Small intestine (tissue), 7 donors: ENCODE results near the gene ZNF609. TPM values are rescaled to one million over a fixed set of nuclear protein-coding genes. Genes with fewer than 3 reads are reported as not detected.
A peak's percentile ranks its signal among the peaks of the same experiment; 100 is the strongest.

Experiments
- DNase-seq, 2 donors: peaks; one replicate each; pipeline versions ENCODE4 v3.0.0 to v3.0.0-alpha.2; 2013
- FAIRE-seq: peaks from 2 replicates; lab custom pipeline; 2012; peaks lifted over from hg19 to GRCh38; lab: Jason Lieb, UNC
- H3K27ac ChIP-seq, 3 donors: one replicate each; pipeline ENCODE4 v1.5.1; 2013; ENCODE audit warnings: low read length in 2 of 3, mild to moderate bottlenecking in 2 of 3, control low read depth in 1 of 3, inconsistent platforms in 1 of 3, low read depth in 1 of 3, moderate library complexity in 1 of 3
- H3K27me3 ChIP-seq, 3 donors: one replicate each; pipeline ENCODE4 v1.6.1; 2013; ENCODE audit warnings: low read length in 3 of 3, inconsistent platforms in 1 of 3; ENCODE audit not compliant: control insufficient read depth in 3 of 3, insufficient read depth in 3 of 3
- H3K36me3 ChIP-seq, 3 donors: one replicate each; pipeline ENCODE4 v1.6.1; 2013; ENCODE audit warnings: low read length in 3 of 3, inconsistent platforms in 1 of 3, low read depth in 1 of 3, mild to moderate bottlenecking in 1 of 3, moderate library complexity in 1 of 3; ENCODE audit not compliant: control insufficient read depth in 3 of 3, insufficient read depth in 2 of 3
- H3K4me1 ChIP-seq, 3 donors: one replicate each; pipeline ENCODE4 v1.6.1; 2013; ENCODE audit warnings: low read length in 2 of 3, inconsistent platforms in 1 of 3, low read depth in 1 of 3, mild to moderate bottlenecking in 1 of 3, moderate library complexity in 1 of 3; ENCODE audit not compliant: control insufficient read depth in 3 of 3, insufficient read depth in 2 of 3
- H3K4me3 ChIP-seq, 3 donors: one replicate each; pipeline ENCODE4 v1.5.1; 2013; ENCODE audit warnings: low read length in 3 of 3, control low read depth in 1 of 3, inconsistent platforms in 1 of 3, low read depth in 1 of 3, mild to moderate bottlenecking in 1 of 3, moderate library complexity in 1 of 3
- H3K9me3 ChIP-seq, 2 donors: one replicate each; pipeline ENCODE4 v1.6.1; 2013; ENCODE audit warnings: low read depth in 1 of 2, low read length in 1 of 2; ENCODE audit not compliant: control insufficient read depth in 2 of 2, insufficient read depth in 1 of 2
- WGBS, 3 donors: extraction: QIAGEN DNeasy Blood & Tissue Kit; methylation state at CpG; one replicate each; pipeline ENCODE4 v1.1.7; 2013; 5-methylcytosine and 5-hydroxymethylcytosine counted together
- polyA plus RNA-seq, 4 donors: library from polyadenylated mRNA; stranded (reverse) in 3 of 4; unstranded in 1 of 4; fragments of 200-250 nt in 3 of 4; fragments of 120-200 nt in 1 of 4; gene quantifications; one replicate each; pipeline versions ENCODE4 v1.2.1 to v1.2.3, GENCODE V29; 2013
- donor health status: healthy with polysubstance abuse.
- donor health status: control.
- donor health status: control.
- donor health status: Bipolar disorder and iron deficiency.
- donor health status: healthy.

ZNF609 gene
- polyA plus RNA-seq, 4 donors = 6.8 to 22.5 (median 8.4) TPM

DNA sequence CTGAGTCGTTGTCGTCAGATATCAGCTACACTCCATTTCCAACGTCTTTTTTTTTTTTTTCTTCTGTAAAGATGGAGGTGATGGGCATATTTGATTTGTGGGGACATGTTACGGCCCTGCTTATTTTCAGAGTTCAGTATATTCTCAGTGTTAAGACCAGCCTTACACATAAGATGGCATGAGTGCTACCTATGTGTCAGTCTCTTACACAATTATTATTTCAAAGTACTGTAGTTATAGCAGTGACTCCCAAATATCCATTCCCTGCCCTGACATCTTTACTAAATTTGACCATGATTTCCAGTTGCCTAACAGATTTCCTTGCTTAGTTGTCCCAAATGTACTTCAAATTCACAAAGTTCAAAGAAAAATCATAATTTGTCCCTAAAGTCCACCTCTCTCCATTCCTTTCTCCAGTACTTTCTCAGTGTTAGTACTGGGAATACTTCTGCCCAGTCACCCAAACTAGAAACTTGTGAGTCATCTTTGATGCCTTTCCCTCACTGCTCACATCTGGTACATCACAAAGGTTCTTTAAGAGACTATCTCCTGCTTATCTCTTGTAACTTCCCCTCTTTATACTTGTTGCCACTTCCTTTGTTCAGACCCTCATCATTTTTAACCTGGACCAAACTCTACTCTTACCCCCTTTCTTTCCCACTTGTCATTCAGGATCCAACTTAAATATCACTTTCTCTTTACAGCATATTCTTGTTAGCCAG lies 67.0 kb downstream of the ZNF609 start:
- no peaks in the 10 kb centered on the region for H3K27me3 ChIP-seq
- peaks cover 0 to 19% (median 0%) of the 10 kb centered on the region in 3 donors for H3K36me3 ChIP-seq
- H3K4me3 ChIP-seq = no peak overlapping the region
- H3K27ac ChIP-seq = no peak overlapping the region
- peaks cover 0 to 5% (median 0%) of the 10 kb centered on the region in 3 donors for H3K4me1 ChIP-seq
- FAIRE-seq (no peak), DNase-seq (no peak)
- H3K9me3 ChIP-seq = no peaks in the 10 kb centered on the region
- 74 to 83% (median 74%) methylated on average over 4 of the region's 4 CpGs for WGBS, 3 donors

DNA sequence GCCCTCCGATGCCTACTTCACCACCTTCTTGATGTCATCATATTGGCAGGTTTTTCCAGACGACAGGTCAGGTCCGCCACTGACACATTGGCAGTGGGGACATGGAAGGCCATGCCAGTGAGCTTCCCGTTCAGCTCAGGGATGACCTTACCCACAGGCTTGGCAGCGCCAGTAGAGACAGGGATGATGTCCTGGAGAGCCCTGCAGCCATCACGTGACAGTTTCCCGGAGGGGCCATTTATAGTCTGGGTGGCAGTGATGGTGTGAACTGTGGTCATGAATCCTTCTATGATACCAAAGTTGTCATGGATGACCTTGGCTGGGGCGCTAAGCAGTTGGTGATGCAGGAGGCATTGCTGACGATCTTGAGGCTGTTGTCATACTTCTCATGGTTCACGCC lies 68.5 kb downstream of the ZNF609 start:
- Histone ChIP-seq H3K36me3 (peaks cover 0 to 21% (median 0%) of the 10 kb centered on the region in 3 donors), H3K9me3 (no peaks in the 10 kb centered on the region), H3K27me3 (no peaks in the 10 kb centered on the region), H3K4me3 (no peak overlapping the region), H3K27ac (no peak overlapping the region), H3K4me1 (peaks cover 0 to 6% (median 0%) of the 10 kb centered on the region in 3 donors)
- FAIRE-seq = no peak
- no peak for DNase-seq
- WGBS, 3 donors = 97 to 99% (median 97%) methylated on average over 10 of the region's 10 CpGs

DNA sequence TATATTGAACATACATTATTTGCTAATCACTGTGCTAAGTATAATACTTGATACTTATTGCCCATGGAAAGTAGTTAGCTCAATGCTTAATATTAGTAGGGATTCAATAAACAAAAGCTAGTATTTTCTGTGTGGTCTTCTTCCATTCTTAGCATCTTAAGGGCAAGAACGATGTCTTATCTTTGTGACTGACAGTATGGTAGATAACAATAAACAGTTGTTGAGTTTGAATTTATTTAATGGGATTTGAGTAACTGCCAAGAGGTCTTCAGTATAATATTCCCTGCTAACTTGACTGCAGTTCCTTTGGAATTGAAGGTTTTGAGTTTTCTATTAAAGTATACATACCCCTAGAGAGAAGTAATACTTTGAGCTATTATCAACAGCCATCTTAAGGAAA lies 70.1 kb downstream of the ZNF609 start:
- no peaks in the 10 kb centered on the region for H3K27me3 ChIP-seq
- no peak overlapping the region for H3K27ac ChIP-seq
- H3K4me3 ChIP-seq = no peak overlapping the region
- DNase-seq = no peak
- H3K4me1 ChIP-seq = peaks cover 0 to 6% (median 0%) of the 10 kb centered on the region in 3 donors
- WGBS, 3 donors = 11 to 43% (median 38%) methylated on average over 1 of the region's 1 CpG
- FAIRE-seq = no peak
- H3K36me3 ChIP-seq = peaks cover 0 to 24% (median 0%) of the 10 kb centered on the region in 3 donors
- H3K9me3 ChIP-seq = no peaks in the 10 kb centered on the region

DNA sequence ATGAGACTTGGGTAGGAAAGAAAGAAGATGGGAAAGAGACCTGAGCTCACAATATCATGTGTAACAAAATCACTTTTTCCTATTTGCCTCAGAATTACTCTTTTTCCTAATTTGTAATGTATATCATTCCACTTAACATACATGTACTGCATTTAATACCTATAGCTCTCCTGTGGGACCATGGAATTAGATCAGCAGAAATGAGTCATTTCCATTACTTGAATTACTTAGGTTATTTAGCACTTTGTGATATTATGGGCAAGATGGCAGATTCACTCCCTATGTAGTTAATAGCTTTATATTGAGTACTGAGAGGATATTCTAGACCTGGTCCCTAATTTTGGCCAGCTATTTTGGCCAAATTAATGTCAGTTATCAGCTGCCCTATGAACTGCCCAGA lies 70.5 kb downstream of the ZNF609 start:
- Histone ChIP-seq H3K9me3 (no peaks in the 10 kb centered on the region), H3K36me3 (peaks cover 0 to 22% (median 0%) of the 10 kb centered on the region in 3 donors), H3K4me1 (peaks cover 0 to 6% (median 1%) of the 10 kb centered on the region in 3 donors), H3K27me3 (no peaks in the 10 kb centered on the region), H3K4me3 (no peak overlapping the region), H3K27ac (no peak overlapping the region)
- FAIRE-seq (no peak), DNase-seq (no peak)

DNA sequence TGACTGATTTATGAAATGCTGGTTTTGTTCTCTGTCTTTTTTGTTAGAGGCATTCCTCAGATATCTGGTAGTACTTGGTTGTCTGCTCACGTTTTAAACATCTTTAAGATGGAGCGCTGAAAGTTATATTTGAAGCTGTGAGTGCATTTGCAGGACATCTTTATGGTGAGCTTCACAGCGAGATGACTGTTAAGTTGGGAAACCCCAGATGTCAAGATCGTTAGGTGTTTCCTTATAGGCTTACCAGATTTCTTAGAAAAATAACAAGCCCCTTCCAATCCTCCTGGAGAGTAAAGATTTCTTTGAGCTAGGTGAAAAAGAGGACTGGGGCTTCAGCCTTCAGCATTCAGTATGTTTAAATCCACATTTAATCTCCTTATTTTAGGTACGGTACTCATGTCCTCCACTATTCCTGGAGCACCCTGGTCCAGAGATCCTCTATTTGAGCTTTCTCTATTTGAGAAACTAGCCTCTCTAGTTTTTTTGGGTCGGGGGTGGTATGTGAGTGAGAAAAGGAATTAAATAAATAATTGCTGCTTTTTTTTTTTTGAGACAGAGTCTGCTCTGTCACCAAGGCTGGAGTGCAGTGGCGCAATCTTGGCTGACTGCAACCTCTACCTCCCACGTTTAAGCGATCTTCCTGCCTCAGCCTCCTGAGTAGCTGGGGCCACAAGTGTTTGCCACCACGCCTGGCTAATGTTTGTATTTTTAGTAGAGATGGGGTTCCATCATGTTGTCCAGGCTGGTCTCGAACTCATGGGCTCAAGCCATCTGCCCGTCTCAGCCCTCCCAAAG lies 72.3 kb downstream of the ZNF609 start:
- no peak for FAIRE-seq

DNA sequence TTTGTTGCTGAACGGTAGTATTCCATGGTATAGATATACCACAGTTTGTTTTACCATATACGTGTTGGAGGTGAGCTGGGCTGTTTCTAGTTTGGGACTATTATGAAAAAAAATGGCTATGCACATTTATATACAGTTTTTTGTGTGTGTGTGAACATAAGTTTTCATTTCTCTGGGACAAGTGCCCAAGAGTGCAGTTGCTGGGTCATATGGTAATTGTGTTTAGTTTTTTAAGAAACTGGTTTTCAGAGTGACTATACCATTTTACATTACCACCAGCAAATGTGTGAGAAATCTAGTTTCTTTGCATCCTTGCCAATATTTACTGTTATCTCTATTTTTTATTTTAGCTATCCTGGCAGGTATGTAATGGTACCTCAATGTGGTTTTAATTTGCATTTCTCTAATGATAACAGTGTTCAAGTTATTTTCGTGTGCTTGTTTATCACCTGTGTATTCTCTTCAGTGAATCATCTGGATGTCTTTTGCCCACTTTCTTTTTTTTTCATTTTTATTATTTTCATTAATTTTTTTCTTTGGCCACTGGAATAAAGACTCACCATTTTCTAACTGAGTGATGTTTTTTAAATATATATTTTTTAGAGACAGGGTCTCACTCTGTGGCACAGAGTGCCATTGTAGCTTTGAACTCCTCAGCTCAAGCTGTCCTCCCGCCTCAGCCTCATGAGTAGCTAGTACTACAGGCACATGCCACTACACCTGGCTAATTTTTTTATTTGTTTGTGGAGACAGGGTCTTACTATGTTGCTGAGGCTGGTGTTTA lies 75.3 kb downstream of the ZNF609 start:
- peak overlapping the region in 2 of 3 donors; percentile 34 to 58 for H3K27ac ChIP-seq

More for the DNA sequence above, 72.3 kb downstream of the ZNF609 start:
- no peaks in the 10 kb centered on the region for H3K27me3 ChIP-seq
- H3K4me1 ChIP-seq = peaks cover 2 to 8% (median 3%) of the 10 kb centered on the region in 3 donors
- no peak overlapping the region for H3K4me3 ChIP-seq
- peaks cover 0 to 21% (median 0%) of the 10 kb centered on the region in 3 donors for H3K36me3 ChIP-seq
- H3K9me3 ChIP-seq = no peaks in the 10 kb centered on the region
- DNase-seq = no peak
- H3K27ac ChIP-seq = no peak overlapping the region
- WGBS, 3 donors = 82 to 92% (median 84%) methylated on average over 12 of the region's 12 CpGs

DNA sequence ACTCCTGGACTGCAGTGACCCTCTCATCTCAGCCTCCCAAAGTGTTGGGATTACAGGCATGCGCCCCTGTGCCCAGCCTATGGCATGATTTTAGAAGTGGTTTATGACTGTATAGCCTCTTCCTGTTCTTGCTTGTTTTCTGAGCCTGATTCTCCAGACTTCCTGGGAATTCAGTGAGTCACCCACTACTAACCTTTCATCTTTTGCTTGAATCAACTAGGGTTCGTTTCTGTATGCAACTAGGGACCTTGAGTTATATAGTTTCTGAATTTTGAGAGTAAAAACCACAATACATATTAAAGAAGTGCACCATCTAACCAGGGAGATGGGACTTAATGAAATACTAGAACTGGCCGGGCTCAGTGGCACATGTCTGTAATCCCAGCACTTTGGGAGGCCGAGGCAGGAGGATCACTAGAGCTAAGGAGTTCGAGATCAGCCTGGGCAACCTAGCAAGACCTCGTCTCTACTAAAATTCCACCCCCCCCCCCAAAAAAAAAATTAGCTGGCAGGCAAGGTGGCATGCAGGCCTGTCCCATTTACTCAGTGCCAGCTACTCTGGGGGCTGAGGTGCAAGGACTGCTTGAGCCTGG lies 76.0 kb downstream of the ZNF609 start:
- peak overlapping the region in 2 of 3 donors; percentile 34 to 58 for H3K27ac ChIP-seq
- no peaks in the 10 kb centered on the region for H3K27me3 ChIP-seq
- 65 to 75% (median 71%) methylated on average over 6 of the region's 6 CpGs for WGBS, 3 donors
- no peak overlapping the region for H3K4me3 ChIP-seq
- peaks cover 0 to 7% (median 1%) of the 10 kb centered on the region in 3 donors for H3K36me3 ChIP-seq
- H3K4me1 ChIP-seq = peaks cover 2 to 8% (median 3%) of the 10 kb centered on the region in 3 donors
- FAIRE-seq (no peak), DNase-seq (peak; percentile 20 to 55)
- H3K9me3 ChIP-seq = no peaks in the 10 kb centered on the region

More for the DNA sequence above, 75.3 kb downstream of the ZNF609 start:
- Histone ChIP-seq H3K4me1 (peaks cover 2 to 8% (median 3%) of the 10 kb centered on the region in 3 donors), H3K36me3 (peaks cover 0 to 7% (median 1%) of the 10 kb centered on the region in 3 donors), H3K4me3 (no peak overlapping the region), H3K27me3 (no peaks in the 10 kb centered on the region), H3K9me3 (no peaks in the 10 kb centered on the region)
- FAIRE-seq (no peak), DNase-seq (no peak)
- 70 to 79% (median 79%) methylated on average over 4 of the region's 4 CpGs for WGBS, 3 donors
